CD4-positive, alpha-beta T cell (primary cell): ENCODE measurements around the gene CPAMD8. TPM values are rescaled to one million over a fixed set of nuclear protein-coding genes. Genes with fewer than 3 reads are reported as not detected.
"Not testable (repeated sequence)": the region's sequence is repeated elsewhere in the genome, so short reads cannot be mapped to it uniquely, and the experiment has no call there.

Experiments used
- ATAC-seq: fragments of 200-7000 bp; cut with Tn5 transposase; one replicate; pipeline ENCODE4 v1.10.0; 2022; ENCODE audit warnings: mild to moderate bottlenecking; ENCODE audit not compliant: poor library complexity
- CTCF ChIA-PET: fragments of 350-600 bp; sonication (Branson Sonifier 250); formaldehyde crosslinking; loops from one replicate; lab custom pipeline; 2021; ENCODE audit warnings: antibody characterized with exemption, inconsistent platforms; lab: Charles Lee
- POLR2A ChIA-PET: fragments of 350-600 bp; sonication (Branson Sonifier 250); formaldehyde crosslinking; loops from one replicate; lab custom pipeline; 2021; ENCODE audit warnings: antibody characterized with exemption, inconsistent platforms; lab: Charles Lee
- DNase-seq, 14 experiments: peaks; one replicate each; pipeline ENCODE4 v3.0.0-alpha.2; 2013 to 2020; ENCODE audit warnings: mixed read lengths in 2 of 14
- H3K27ac ChIP-seq, 2 donors: one replicate each; pipeline versions ENCODE4 v1.5.1 to v1.7.0; 2013; ENCODE audit warnings: low read length in 2 of 2, low read depth in 1 of 2, mild to moderate bottlenecking in 1 of 2
- H3K27me3 ChIP-seq, 2 experiments: 1 replicate in 1 of 2; 2 replicates in 1 of 2; pipeline versions ENCODE4 v1.6.1 to v1.7.0; 2013; ENCODE audit warnings: low read length in 2 of 2, control low read depth in 1 of 2, mild to moderate bottlenecking in 1 of 2, moderate library complexity in 1 of 2; ENCODE audit not compliant: insufficient read depth in 2 of 2, control insufficient read depth in 1 of 2
- H3K36me3 ChIP-seq: one replicate; pipeline ENCODE4 v1.6.1; 2013; ENCODE audit warnings: low read length, control low read depth; ENCODE audit not compliant: insufficient read depth
- H3K4me1 ChIP-seq: one replicate; pipeline ENCODE4 v1.6.1; 2013; ENCODE audit warnings: low read length, control low read depth; ENCODE audit not compliant: insufficient read depth
- H3K4me3 ChIP-seq: one replicate; pipeline ENCODE4 v1.5.1; 2013; ENCODE audit warnings: mild to moderate bottlenecking, low read length, moderate library complexity
- H3K9me3 ChIP-seq, 2 experiments: 1 replicate in 1 of 2; 2 replicates in 1 of 2; pipeline versions ENCODE4 v1.6.1 to v1.7.0; 2013; ENCODE audit warnings: low read length in 2 of 2, mild to moderate bottlenecking in 2 of 2, control low read depth in 1 of 2, moderate library complexity in 1 of 2; ENCODE audit not compliant: control insufficient read depth in 1 of 2, insufficient read depth in 1 of 2
- H3K27ac Mint-ChIP-seq: one replicate; pipeline ENCODE4 v1.8.0; 2020; ENCODE audit warnings: mixed read lengths
- H3K27me3 Mint-ChIP-seq: one replicate; pipeline ENCODE4 v1.8.0; 2021; ENCODE audit warnings: mixed read lengths
- H3K36me3 Mint-ChIP-seq: one replicate; pipeline ENCODE4 v1.8.0; 2021; ENCODE audit warnings: low read depth, mixed read lengths
- H3K4me1 Mint-ChIP-seq: one replicate; pipeline ENCODE4 v1.8.0; 2021; ENCODE audit warnings: low read depth, mixed read lengths
- H3K4me3 Mint-ChIP-seq: one replicate; pipeline ENCODE4 v1.8.0; 2020; ENCODE audit warnings: mild to moderate bottlenecking, mixed read lengths
- H3K9me3 Mint-ChIP-seq: one replicate; pipeline ENCODE4 v1.8.0; 2020; ENCODE audit warnings: mixed read lengths
- CTCF ChIP-seq: fragments of 200-600 bp; IDR thresholded peaks from one replicate; pipeline ENCODE4 v1.8.0; 2022; ENCODE audit warnings: antibody characterized with exemption, mild to moderate bottlenecking
- intact Hi-C, 2 experiments: fragments of 100-400 bp; cut with DNase I in 1 of 2; cut with micrococcal nuclease in 1 of 2; formaldehyde crosslinking; loops; one replicate each; pipeline versions ENCODE4 v1.15.1 to v1.9.0; 2023 to 2025; cut with DNase I, micrococcal nuclease
- total RNA-seq, 174 experiments: library from RNA in 2 of 174; stranded (reverse) in 2 of 174; gene quantifications; one replicate each; pipeline ENCODE4 v1.2.3 and lab custom pipeline; 2021 to 2026

Gene CPAMD8
- total RNA-seq, 2 experiments from 2014 or later, result 0.05 to 0.34 TPM

DNA sequence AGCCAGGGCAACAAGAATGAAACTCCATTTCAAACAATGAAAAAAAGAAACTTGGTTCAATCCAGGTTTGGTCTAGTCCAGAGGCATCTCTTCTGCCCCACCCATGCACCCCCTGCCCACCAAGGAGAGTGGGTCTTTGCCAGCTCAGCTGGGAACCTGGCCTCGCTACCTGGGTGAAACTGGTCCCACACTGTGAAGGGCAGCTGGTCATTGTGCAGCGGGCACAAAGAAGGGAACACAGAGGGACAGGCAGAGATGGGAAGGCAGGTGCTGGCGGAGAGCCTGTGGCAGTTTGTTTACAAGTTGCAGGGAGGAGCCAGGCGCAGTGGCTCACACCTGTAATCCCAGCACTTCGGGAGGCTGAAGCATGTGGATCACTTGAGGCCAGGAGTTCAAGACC lies 50.2 kb downstream of the CPAMD8 start:
- Histone ChIP-seq H3K36me3 (no peaks in the 10 kb centered on the region), H3K27ac (no peak overlapping the region), H3K27me3 (peaks cover 0 to 3% of the 10 kb centered on the region in 2 experiments), H3K4me3 (no peak overlapping the region), H3K9me3 (peaks cover 0 to 22% of the 10 kb centered on the region in 2 experiments), H3K4me1 (no peaks in the 10 kb centered on the region)
- intact Hi-C loops, result no loop called here
- no peak for TF ChIP-seq CTCF
- POLR2A ChIA-PET, result no interaction called here
- H3K36me3 Mint-ChIP-seq, result no peaks in the 10 kb centered on the region
- no peak for DNase-seq
- H3K4me1 Mint-ChIP-seq, result no peaks in the 10 kb centered on the region
- no peak overlapping the region for H3K27ac Mint-ChIP-seq
- CTCF ChIA-PET, result no interaction called here
- H3K9me3 Mint-ChIP-seq, result no peaks in the 10 kb centered on the region
- peaks cover 20% of the 10 kb centered on the region for H3K27me3 Mint-ChIP-seq
- no peak overlapping the region for H3K4me3 Mint-ChIP-seq
- ATAC-seq, result no peak

DNA sequence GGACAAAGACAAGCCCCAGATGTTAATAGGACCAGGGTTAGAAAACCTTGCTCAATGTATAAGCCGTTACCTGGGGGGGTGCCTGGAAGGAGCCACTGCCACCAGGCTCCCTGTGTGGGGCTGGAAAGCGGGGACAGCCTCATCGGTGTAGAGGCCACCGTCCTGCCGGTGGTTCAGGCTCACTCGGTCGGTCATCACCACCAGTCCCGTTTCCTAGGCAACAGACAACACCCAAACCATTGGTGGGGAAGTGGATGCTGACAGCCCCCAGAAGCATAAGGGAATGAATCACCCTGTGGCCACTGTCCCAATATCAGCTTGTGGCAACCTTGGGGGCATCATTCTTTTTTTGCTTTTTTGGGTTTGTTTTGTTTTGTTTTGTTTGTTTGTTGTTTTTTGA lies 55.8 kb downstream of the CPAMD8 start:
- Histone ChIP-seq H3K27me3 (no peaks in the 10 kb centered on the region), H3K4me1 (no peaks in the 10 kb centered on the region), H3K36me3 (no peaks in the 10 kb centered on the region), H3K4me3 (no peak overlapping the region), H3K27ac (no peak overlapping the region), H3K9me3 (peaks cover 7 to 13% of the 10 kb centered on the region in 2 experiments)
- Mint-ChIP-seq H3K27ac (no peak overlapping the region), H3K27me3 (peaks cover 3% of the 10 kb centered on the region), H3K9me3 (no peaks in the 10 kb centered on the region), H3K36me3 (no peaks in the 10 kb centered on the region), H3K4me1 (no peaks in the 10 kb centered on the region), H3K4me3 (no peak overlapping the region)
- TF ChIP-seq CTCF, result no peak
- ATAC-seq (no peak), DNase-seq (no peak)
- intact Hi-C loops, result no loop called here
- CTCF ChIA-PET, result no interaction called here
- POLR2A ChIA-PET, result no interaction called here

DNA sequence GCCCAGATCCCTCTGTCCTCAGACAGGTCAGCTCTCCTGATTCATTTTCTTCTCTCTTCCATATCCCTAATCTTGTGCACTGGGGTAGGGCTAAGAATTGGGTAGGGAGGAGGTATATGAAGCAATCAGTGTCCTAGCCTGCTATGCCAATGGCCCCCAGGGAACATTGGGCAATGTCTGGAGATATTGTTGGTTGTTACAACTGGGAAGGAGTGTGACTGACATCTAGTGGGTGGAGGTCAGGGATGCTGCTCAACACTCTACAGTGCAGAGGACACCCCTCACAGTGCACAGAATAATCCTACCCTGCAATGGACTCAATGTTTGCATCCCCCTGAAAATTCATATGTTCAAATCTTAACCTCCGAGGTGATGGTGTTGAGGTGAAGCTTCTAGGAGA lies 57.5 kb downstream of the CPAMD8 start:
- ATAC-seq (no peak), DNase-seq (peak in 1 of 14 experiments; percentile 24)
- H3K4me1 ChIP-seq, result no peaks in the 10 kb centered on the region
- intact Hi-C loops, result no loop called here
- Mint-ChIP-seq H3K4me1 (no peaks in the 10 kb centered on the region), H3K4me3 (no peak overlapping the region), H3K27ac (no peak overlapping the region), H3K9me3 (no peaks in the 10 kb centered on the region), H3K27me3 (peaks cover 4% of the 10 kb centered on the region), H3K36me3 (no peaks in the 10 kb centered on the region)
- no peak for TF ChIP-seq CTCF
- no peaks in the 10 kb centered on the region for H3K27me3 ChIP-seq
- no peaks in the 10 kb centered on the region for H3K36me3 ChIP-seq
- H3K27ac ChIP-seq, result no peak overlapping the region
- H3K9me3 ChIP-seq, result peaks cover 7 to 13% of the 10 kb centered on the region in 2 experiments
- POLR2A ChIA-PET, result no interaction called here
- no peak overlapping the region for H3K4me3 ChIP-seq
- CTCF ChIA-PET, result no interaction called here

GRCh38 chr19:16960996-16961822 lies 65.4 kb downstream of the CPAMD8 start:
- H3K4me1 ChIP-seq, DNase-seq, H3K4me1 Mint-ChIP-seq, H3K27ac Mint-ChIP-seq, H3K27ac ChIP-seq, H3K4me3 Mint-ChIP-seq, POLR2A ChIA-PET, H3K4me3 ChIP-seq, H3K36me3 ChIP-seq, H3K27me3 ChIP-seq, H3K9me3 ChIP-seq, H3K36me3 Mint-ChIP-seq, H3K9me3 Mint-ChIP-seq, CTCF ChIA-PET, ATAC-seq, intact Hi-C loops: not testable (repeated sequence)
- peaks cover 53% of the 10 kb centered on the region for H3K27me3 Mint-ChIP-seq

GRCh38 chr19:16958277-16958676 lies 68.3 kb downstream of the CPAMD8 start:
- intact Hi-C loops, H3K27me3 ChIP-seq, POLR2A ChIA-PET, H3K4me3 Mint-ChIP-seq, DNase-seq, H3K9me3 Mint-ChIP-seq, H3K36me3 Mint-ChIP-seq, H3K27ac Mint-ChIP-seq, H3K4me3 ChIP-seq, CTCF ChIA-PET, H3K27ac ChIP-seq, H3K36me3 ChIP-seq, H3K4me1 Mint-ChIP-seq, ATAC-seq, H3K9me3 ChIP-seq, H3K4me1 ChIP-seq: not testable (repeated sequence)
- H3K27me3 Mint-ChIP-seq, result peaks cover 56% of the 10 kb centered on the region
